GM12891 (cell line): ENCODE measurements around the gene ASCL1.

Source experiments
- POLR2A ChIP-seq: IDR thresholded peaks from 2 replicates; pipeline ENCODE4 v1.6.1; 2011; ENCODE audit warnings: low read depth, low read length, control low read depth
- POLR2AphosphoS5 ChIP-seq: IDR thresholded peaks from 2 replicates; pipeline ENCODE4 v1.6.1; 2011; ENCODE audit warnings: low read depth, low read length, control low read depth

DNA sequence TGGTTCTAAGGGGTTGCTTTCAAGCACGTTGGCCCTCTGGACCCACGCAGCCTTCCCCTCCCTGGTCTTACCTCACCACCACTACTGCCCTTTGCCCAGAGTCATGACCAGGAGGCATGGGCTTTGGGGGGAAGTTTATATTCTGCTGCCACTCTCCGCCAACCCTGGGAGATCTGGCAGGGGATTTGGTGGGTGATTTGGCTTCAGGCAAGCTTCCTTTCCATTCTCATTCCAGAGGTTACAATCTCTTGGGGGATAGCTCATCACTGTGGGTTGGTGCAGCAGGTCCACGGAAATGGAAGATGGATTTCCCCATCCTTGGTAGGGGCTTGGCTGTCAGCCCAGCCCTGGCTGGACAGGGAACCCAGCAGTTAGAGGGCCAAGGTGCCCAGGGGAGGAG lies 46.7 kb upstream of the ASCL1 start:
- TF ChIP-seq POLR2AphosphoS5 (no peak), POLR2A (no peak)
